Hepatocyte (in vitro differentiated cells): ENCODE data around the gene NOB1.

Experiments
- EZH2 ChIP-seq: fragments of 200-600 bp; sonication (generic); IDR thresholded peaks from 2 replicates; pipeline ENCODE4 v1.6.1; 2016; ENCODE audit warnings: antibody characterized with exemption, mild to moderate bottlenecking, borderline replicate concordance
- EZH2phosphoT487 ChIP-seq: fragments of 200-600 bp; sonication (generic); IDR thresholded peaks from one replicate; pipeline ENCODE4 v1.6.1; 2018; ENCODE audit warnings: antibody characterized with exemption, mild to moderate bottlenecking, low read depth, moderate library complexity; ENCODE audit not compliant: unreplicated experiment, severe bottlenecking
- TF ChIP-seq, protein P1 (sequence below): fragments of 200-600 bp; sonication (generic); IDR thresholded peaks from 2 replicates; pipeline ENCODE4 v1.5.1; 2016; ENCODE audit warnings: antibody characterized with exemption, mild to moderate bottlenecking; ENCODE audit not compliant: poor library complexity

DNA sequence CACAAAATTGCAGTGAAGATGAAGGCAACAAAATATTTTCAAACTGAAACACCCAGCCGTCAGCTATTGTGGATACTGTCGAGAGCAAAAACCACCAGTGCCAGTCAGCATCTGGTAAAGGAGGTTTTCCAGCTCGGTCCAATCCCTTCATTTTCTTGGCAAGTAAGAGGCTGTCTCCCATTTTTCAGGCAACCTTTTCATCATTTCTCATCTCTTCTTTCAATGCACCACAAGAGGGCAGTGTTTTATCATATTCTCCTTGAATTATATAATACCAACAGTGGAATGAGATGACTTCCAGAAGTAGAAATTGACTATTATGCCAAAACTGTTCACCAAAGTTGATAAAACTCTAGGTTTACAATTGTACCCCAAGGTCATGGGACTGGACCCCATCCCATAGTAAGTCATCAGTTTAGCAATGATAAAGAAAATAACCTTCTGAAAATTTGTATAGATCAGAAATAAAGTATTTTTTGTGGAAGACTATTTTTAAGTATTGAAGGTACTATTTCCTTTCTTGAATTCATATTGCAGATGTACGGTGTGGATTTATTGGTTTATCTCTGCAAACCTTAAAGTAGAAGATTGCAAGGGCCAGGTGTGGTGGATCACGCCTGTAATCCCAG lies 45.2 kb downstream of the NOB1 start:
- TF ChIP-seq, protein P1, sequence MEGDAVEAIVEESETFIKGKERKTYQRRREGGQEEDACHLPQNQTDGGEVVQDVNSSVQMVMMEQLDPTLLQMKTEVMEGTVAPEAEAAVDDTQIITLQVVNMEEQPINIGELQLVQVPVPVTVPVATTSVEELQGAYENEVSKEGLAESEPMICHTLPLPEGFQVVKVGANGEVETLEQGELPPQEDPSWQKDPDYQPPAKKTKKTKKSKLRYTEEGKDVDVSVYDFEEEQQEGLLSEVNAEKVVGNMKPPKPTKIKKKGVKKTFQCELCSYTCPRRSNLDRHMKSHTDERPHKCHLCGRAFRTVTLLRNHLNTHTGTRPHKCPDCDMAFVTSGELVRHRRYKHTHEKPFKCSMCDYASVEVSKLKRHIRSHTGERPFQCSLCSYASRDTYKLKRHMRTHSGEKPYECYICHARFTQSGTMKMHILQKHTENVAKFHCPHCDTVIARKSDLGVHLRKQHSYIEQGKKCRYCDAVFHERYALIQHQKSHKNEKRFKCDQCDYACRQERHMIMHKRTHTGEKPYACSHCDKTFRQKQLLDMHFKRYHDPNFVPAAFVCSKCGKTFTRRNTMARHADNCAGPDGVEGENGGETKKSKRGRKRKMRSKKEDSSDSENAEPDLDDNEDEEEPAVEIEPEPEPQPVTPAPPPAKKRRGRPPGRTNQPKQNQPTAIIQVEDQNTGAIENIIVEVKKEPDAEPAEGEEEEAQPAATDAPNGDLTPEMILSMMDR: peak; percentile 73
- TF ChIP-seq EZH2 (no peak), EZH2phosphoT487 (no peak)
